GM21825 (cell line): ENCODE data around the gene SPACA1.

ENCODE experiments used
- ATAC-seq: cut with Tn5 transposase; IDR thresholded peaks from one replicate; pipeline ENCODE4 v1.9.1; 2021; ENCODE audit warnings: mild to moderate bottlenecking, moderate library complexity; ENCODE audit not compliant: unreplicated experiment

Gene SPACA1

GRCh38 chr6:88089708-88090107, 42.1 kb downstream of the SPACA1 start:
- ATAC-seq = no peak

DNA sequence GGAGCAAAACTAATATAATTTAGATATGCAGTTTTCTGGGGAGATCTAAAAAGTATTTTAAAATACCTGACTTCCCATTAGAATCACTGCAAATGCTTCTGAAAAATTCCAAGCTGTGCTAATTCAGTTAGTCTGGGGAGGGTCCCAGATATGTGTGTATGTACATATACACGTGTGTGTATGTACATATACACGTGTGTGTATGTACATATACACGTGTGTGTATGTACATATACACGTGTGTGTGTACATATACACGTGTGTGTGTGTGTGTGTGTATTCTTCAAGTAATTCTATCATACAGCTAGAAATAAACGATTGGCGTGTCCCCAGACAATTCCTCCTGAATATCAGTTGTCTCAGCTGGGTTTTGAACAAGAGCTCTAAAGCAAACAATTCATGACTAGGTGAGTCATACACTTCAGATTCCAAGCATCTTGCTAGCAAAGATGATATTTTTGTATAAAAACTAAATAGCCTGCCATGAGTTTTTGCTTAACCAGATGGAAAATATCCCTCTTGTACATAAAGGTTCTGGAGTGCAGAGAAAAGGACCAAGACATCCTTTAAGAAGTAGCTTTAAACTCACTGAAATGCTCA, 58.2 kb downstream of the SPACA1 start:
- no peak for ATAC-seq

GRCh38 chr6:88107241-88107640, 59.6 kb downstream of the SPACA1 start:
- no peak for ATAC-seq

- no peak for ATAC-seq
Observed at GRCh38 chr6:88111991-88112390, 64.3 kb downstream of the SPACA1 start.

GRCh38 chr6:88114838-88115237, 67.2 kb downstream of the SPACA1 start:
- no peak for ATAC-seq

GRCh38 chr6:88115307-88115706, 67.7 kb downstream of the SPACA1 start:
- no peak for ATAC-seq

DNA sequence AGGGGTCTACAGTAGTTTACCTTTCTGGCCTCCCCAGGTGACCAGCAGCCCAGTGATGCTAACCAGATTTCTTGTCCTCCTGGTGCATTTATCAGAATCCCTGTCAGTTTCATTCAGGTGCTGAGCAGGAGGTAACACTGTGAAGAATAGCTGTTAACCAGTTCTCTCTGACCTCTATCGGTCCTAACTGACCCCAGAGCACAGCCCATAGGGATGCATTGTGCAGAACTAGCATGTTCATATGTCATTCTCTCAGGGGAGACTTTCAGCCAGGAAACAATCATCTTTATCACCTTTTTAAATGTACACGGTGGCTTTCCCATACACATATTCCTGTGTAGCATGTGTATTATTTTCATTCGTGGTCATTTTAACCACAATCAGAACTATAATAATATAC, 68.6 kb downstream of the SPACA1 start:
- ATAC-seq = no peak
